ENCODE results near the gene PRKN. TPM values are rescaled to one million over a fixed set of nuclear protein-coding genes. Genes with fewer than 3 reads are reported as not detected.

The PRKN gene
- total and polyA plus RNA-seq, 2 donors, result 3.5 to 6.5 TPM

- no peak for DNase-seq (ENCODE audit: extremely low spot score)
- no peak overlapping the region for H3K4me3 ChIP-seq (ENCODE audit: low read depth, low read length)
- H3K4me1 ChIP-seq (ENCODE audit: insufficient read depth), result no peaks in the 10 kb centered on the region
- no peaks in the 10 kb centered on the region for H3K36me3 ChIP-seq (ENCODE audit: insufficient read depth)
- no peak overlapping the region for H3K27ac ChIP-seq (ENCODE audit: low read depth)
- 89% methylated on average over 9 of the region's 9 CpGs for WGBS
These were observed 562.1 kb downstream of the PRKN start for GRCh38 chr6:162165479-162165878.

GRCh38 chr6:162157167-162157870 is 570.2 kb downstream of the PRKN start:
- WGBS, result 16% methylated on average over 3 of the region's 3 CpGs
- no peaks in the 10 kb centered on the region for H3K4me1 ChIP-seq (ENCODE audit: insufficient read depth)
- no peak overlapping the region for H3K27ac ChIP-seq (ENCODE audit: low read depth)
- H3K4me3 ChIP-seq (ENCODE audit: low read depth, low read length), result no peak overlapping the region
- H3K36me3 ChIP-seq (ENCODE audit: insufficient read depth), result no peaks in the 10 kb centered on the region
- no peak for DNase-seq (ENCODE audit: extremely low spot score)

GRCh38 chr6:162156146-162156545 is 571.4 kb downstream of the PRKN start:
- no peak for DNase-seq (ENCODE audit: extremely low spot score)
- no peaks in the 10 kb centered on the region for H3K36me3 ChIP-seq (ENCODE audit: insufficient read depth)
- WGBS, result 88% methylated on average over 2 of the region's 2 CpGs
- no peak overlapping the region for H3K27ac ChIP-seq (ENCODE audit: low read depth)
- H3K4me1 ChIP-seq (ENCODE audit: insufficient read depth), result no peaks in the 10 kb centered on the region
- H3K4me3 ChIP-seq (ENCODE audit: low read depth, low read length), result no peak overlapping the region

GRCh38 chr6:162154930-162155329 is 572.6 kb downstream of the PRKN start:
- H3K4me1 ChIP-seq (ENCODE audit: insufficient read depth), result no peaks in the 10 kb centered on the region
- H3K27ac ChIP-seq (ENCODE audit: low read depth), result no peak overlapping the region
- DNase-seq (ENCODE audit: extremely low spot score), result no peak
- no peak overlapping the region for H3K4me3 ChIP-seq (ENCODE audit: low read depth, low read length)
- no peaks in the 10 kb centered on the region for H3K36me3 ChIP-seq (ENCODE audit: insufficient read depth)

GRCh38 chr6:162154001-162154400 is 573.6 kb downstream of the PRKN start:
- WGBS, result 82% methylated on average over 4 of the region's 4 CpGs
- no peak overlapping the region for H3K4me3 ChIP-seq (ENCODE audit: low read depth, low read length)

GRCh38 chr6:162153120-162153519 is 574.4 kb downstream of the PRKN start:
- Histone ChIP-seq H3K4me1 (ENCODE audit: insufficient read depth) (no peaks in the 10 kb centered on the region), H3K27ac (ENCODE audit: low read depth) (no peak overlapping the region), H3K36me3 (ENCODE audit: insufficient read depth) (no peaks in the 10 kb centered on the region), H3K4me3 (ENCODE audit: low read depth, low read length) (no peak overlapping the region)
- 82% methylated on average over 7 of the region's 7 CpGs for WGBS
- no peak for DNase-seq (ENCODE audit: extremely low spot score)

More at GRCh38 chr6:162154001-162154400, 573.6 kb downstream of the PRKN start:
- H3K36me3 ChIP-seq (ENCODE audit: insufficient read depth), result no peaks in the 10 kb centered on the region
- no peaks in the 10 kb centered on the region for H3K4me1 ChIP-seq (ENCODE audit: insufficient read depth)
- no peak overlapping the region for H3K27ac ChIP-seq (ENCODE audit: low read depth)
- DNase-seq (ENCODE audit: extremely low spot score), result no peak

- no peak for DNase-seq (ENCODE audit: extremely low spot score)
- H3K4me3 ChIP-seq (ENCODE audit: low read depth, low read length), result no peak overlapping the region
- H3K4me1 ChIP-seq (ENCODE audit: insufficient read depth), result no peaks in the 10 kb centered on the region
- 67% methylated on average over 6 of the region's 6 CpGs for WGBS
- H3K36me3 ChIP-seq (ENCODE audit: insufficient read depth), result no peaks in the 10 kb centered on the region
- no peak overlapping the region for H3K27ac ChIP-seq (ENCODE audit: low read depth)
These were observed 576.4 kb downstream of the PRKN start for GRCh38 chr6:162151021-162151665.

GRCh38 chr6:162150295-162150694 is 577.3 kb downstream of the PRKN start:
- H3K36me3 ChIP-seq (ENCODE audit: insufficient read depth), result no peaks in the 10 kb centered on the region
- no peak overlapping the region for H3K27ac ChIP-seq (ENCODE audit: low read depth)
- no peaks in the 10 kb centered on the region for H3K4me1 ChIP-seq (ENCODE audit: insufficient read depth)
- WGBS, result 83% methylated on average over 7 of the region's 7 CpGs
- no peak for DNase-seq (ENCODE audit: extremely low spot score)
- no peak overlapping the region for H3K4me3 ChIP-seq (ENCODE audit: low read depth, low read length)

GRCh38 chr6:162149786-162150185 is 577.8 kb downstream of the PRKN start:
- no peaks in the 10 kb centered on the region for H3K36me3 ChIP-seq (ENCODE audit: insufficient read depth)
- no peaks in the 10 kb centered on the region for H3K4me1 ChIP-seq (ENCODE audit: insufficient read depth)
- WGBS, result 96% methylated on average over 6 of the region's 6 CpGs
- H3K4me3 ChIP-seq (ENCODE audit: low read depth, low read length), result no peak overlapping the region
- DNase-seq (ENCODE audit: extremely low spot score), result no peak
- no peak overlapping the region for H3K27ac ChIP-seq (ENCODE audit: low read depth)

GRCh38 chr6:162147805-162148204 is 579.8 kb downstream of the PRKN start:
- Histone ChIP-seq H3K36me3 (ENCODE audit: insufficient read depth) (no peaks in the 10 kb centered on the region), H3K27ac (ENCODE audit: low read depth) (no peak overlapping the region), H3K4me1 (ENCODE audit: insufficient read depth) (no peaks in the 10 kb centered on the region), H3K4me3 (ENCODE audit: low read depth, low read length) (no peak overlapping the region)
- DNase-seq (ENCODE audit: extremely low spot score), result no peak
- 96% methylated on average over 3 of the region's 3 CpGs for WGBS

- Histone ChIP-seq H3K4me3 (ENCODE audit: low read depth, low read length) (no peak overlapping the region), H3K4me1 (ENCODE audit: insufficient read depth) (no peaks in the 10 kb centered on the region), H3K36me3 (ENCODE audit: insufficient read depth) (no peaks in the 10 kb centered on the region), H3K27ac (ENCODE audit: low read depth) (no peak overlapping the region)
- 80% methylated on average over 1 of the region's 1 CpG for WGBS
- no peak for DNase-seq (ENCODE audit: extremely low spot score)
These were observed 580.3 kb downstream of the PRKN start for GRCh38 chr6:162147281-162147680.

GRCh38 chr6:162140251-162140852 is 587.2 kb downstream of the PRKN start:
- no peak for DNase-seq (ENCODE audit: extremely low spot score)
- H3K4me1 ChIP-seq (ENCODE audit: insufficient read depth), result no peaks in the 10 kb centered on the region
- no peak overlapping the region for H3K27ac ChIP-seq (ENCODE audit: low read depth)
- WGBS, result 81% methylated on average over 7 of the region's 7 CpGs
- H3K4me3 ChIP-seq (ENCODE audit: low read depth, low read length), result no peak overlapping the region
- no peaks in the 10 kb centered on the region for H3K36me3 ChIP-seq (ENCODE audit: insufficient read depth)

- 87% methylated on average over 5 of the region's 5 CpGs for WGBS
- no peak overlapping the region for H3K4me3 ChIP-seq (ENCODE audit: low read depth, low read length)
- no peak overlapping the region for H3K27ac ChIP-seq (ENCODE audit: low read depth)
- DNase-seq (ENCODE audit: extremely low spot score), result no peak
- no peaks in the 10 kb centered on the region for H3K36me3 ChIP-seq (ENCODE audit: insufficient read depth)
- H3K4me1 ChIP-seq (ENCODE audit: insufficient read depth), result no peaks in the 10 kb centered on the region
These were observed 601.9 kb downstream of the PRKN start for GRCh38 chr6:162125659-162126058.
